GM19351 (cell line): ENCODE results near the gene GOLGA6L7.
"Not testable (repeated sequence)": the region's sequence is repeated elsewhere in the genome, so short reads cannot be mapped to it uniquely, and the experiment has no call there.

ENCODE experiments used
- ATAC-seq: cut with Tn5 transposase; IDR thresholded peaks from one replicate; pipeline ENCODE4 v1.9.1; 2021; ENCODE audit warnings: mild to moderate bottlenecking, moderate library complexity; ENCODE audit not compliant: unreplicated experiment

The GOLGA6L7 gene

DNA sequence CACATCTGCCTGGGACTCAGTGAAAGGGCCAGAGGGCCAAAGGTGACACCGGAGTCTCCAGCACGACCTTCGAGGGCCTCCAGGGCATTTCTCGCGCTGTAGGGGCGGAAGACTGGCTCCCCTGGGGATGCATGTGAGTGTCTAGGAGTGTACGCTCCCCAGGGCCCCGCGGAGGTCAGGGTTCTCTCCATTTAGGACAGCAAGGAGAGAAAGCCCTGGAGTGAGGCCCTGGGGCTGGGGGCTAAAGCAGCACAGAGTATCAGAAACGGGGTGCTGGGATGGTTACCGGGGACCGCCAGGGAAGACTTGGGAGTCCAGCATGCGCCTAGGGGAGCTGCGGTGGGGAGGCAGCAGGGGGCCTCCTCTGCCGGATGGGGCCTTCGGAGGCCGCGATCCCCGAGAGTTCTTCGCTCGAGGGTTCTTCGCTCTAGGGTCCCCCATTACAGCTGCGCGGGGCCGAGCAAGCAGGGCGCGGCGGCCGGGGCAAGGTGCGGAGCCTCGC lies 36.7 kb upstream of the GOLGA6L7 start:
- no peak for ATAC-seq

DNA sequence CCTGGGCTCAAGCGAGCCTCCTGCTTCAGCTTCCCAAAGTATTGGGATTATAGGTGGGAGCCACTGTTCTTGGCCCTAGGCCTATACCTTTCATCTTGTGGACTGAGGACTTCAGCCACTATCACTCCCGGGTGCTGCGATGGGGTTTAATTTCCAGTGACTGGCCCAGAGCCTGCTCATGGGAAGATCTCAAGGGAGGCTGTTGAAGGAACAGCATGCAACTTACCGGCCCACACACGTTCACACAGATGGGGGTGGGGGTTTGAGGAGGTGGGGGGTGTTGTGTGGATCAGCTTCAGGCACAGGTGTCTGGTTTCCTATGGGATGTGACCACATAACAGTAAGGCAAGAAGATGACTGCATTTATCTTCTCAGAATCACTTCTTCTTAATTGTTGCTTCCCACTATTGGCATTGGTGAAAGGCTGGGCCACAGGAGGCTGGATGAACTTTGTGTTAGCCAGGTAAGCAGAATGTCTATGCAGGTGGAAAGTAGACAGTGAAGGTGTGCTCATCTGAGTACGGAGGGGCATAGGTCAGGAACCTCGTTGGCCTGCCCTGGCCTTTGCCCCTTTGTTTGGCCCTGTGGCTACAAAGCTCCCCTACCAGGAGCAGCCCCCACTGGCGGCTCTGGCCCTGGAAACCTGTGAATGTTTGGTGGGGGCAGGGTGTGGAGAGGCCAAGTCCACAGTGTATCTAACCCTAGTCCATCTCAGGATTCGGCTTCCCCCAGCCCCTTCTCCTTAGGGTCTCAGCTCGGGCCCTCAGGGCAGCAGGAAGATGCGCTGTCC lies 35.9 kb upstream of the GOLGA6L7 start:
- no peak for ATAC-seq

- ATAC-seq = no peak
Observed at GRCh38 chr15:28881600-28881999, 33.2 kb upstream of the GOLGA6L7 start.

GRCh38 chr15:28881170-28881569 lies 32.7 kb upstream of the GOLGA6L7 start:
- ATAC-seq = no peak

GRCh38 chr15:28880680-28881079 lies 32.2 kb upstream of the GOLGA6L7 start:
- ATAC-seq = no peak

DNA sequence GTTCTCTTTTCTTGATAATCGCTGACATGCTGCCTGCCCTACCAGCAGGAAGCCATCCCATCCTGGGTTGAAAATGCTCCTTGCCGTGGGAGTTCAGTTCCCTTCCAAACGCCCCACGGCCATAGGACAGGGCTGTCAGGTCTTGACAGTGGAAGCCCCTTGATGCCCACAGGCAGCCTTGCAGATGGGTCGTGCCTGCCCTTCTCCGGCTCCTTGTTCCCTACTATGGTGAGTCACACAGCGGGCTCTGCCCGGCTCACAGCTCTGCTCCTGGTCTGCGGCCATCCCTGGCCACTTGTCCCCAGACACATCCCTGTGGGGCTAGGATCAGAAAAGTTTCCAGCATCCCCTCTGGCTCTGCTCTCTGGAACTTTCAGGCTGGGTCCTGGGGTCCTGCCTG lies 31.1 kb upstream of the GOLGA6L7 start:
- no peak for ATAC-seq

- ATAC-seq = no peak
Observed at GRCh38 chr15:28878209-28878608, 29.8 kb upstream of the GOLGA6L7 start.

DNA sequence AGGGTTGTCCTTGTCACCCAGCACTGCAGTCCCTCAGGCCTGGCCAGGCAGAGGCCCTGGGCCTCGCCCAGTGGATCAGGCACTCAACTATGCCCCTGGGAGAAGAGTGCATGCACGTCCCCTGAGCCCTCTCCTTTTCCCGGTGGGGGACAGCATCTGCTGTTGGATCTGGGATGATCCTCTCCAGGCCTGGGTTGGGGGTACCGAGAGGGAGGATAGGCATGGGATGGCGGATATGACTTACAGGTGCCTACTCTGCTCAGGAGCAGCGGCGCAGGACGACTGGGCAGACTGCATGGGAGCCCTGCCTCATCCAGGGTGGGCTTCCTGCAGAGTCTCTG lies 28.4 kb upstream of the GOLGA6L7 start:
- ATAC-seq = no peak

DNA sequence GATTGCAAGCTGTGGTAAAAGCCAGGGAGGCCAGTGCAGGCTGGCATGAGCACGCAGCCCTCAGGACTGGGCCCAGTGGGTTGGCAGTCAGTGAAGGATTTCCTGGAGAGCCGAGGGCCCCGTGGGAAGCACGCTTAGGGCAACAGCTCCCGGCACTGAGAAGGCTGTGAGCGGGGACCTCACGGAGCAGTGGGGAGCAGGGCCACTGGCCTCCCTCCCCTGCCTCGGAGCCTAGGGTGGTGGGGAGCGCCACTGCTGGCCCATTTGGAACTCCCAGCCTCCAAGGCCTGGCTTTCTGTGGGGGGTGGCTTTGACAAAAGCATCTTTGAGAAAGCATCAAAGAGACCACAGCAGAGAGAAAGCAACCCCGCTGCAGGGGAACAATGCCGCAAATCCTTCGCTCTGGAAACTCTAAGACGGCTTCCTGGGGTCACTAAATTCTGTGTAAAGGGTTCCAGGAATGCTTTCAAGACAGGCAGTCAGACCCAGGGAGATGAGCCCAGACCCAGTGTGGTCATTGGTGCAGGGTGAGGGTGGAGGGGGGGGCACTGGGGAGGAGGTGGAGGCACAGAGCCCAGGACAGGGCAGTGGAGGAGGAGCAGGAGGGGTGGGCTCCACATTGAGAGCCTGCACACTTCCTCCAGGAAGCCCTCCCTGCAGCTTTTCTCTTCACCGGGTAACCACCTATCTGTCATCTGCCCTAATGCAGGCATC lies 27.8 kb upstream of the GOLGA6L7 start:
- ATAC-seq = no peak

- ATAC-seq = no peak
Observed at GRCh38 chr15:28875461-28876000, 27.1 kb upstream of the GOLGA6L7 start.

DNA sequence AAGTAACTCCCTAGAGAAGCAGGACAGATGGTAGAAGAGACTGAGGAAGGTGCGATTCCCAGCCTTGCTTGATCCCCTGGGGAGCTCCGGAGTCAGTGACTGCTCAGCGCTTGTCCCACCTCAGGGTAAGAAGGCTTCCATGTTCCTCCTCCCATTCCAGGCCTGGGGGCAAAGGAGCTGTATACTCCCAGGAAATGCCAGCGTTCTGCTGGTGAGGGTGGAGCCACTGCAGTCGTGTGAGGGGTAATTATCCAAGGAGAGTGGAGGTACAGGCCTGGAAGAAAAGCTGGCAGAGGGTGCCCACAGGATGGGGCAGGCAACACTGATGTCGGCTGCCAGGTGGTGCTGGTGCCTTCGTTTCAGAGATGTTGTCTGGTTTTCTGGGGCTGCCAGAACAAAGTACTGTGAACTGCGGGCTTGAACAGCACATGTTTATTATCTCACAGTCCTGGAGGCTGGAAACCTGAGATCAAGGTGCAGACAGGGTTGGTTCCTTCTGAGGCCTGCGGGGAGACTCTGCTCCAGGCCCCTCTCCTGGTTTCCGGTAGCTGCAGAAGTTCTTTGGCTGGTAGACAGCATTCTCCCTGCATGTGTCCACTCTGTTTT lies 25.2 kb upstream of the GOLGA6L7 start:
- ATAC-seq = no peak

GRCh38 chr15:28873006-28873405 lies 24.6 kb upstream of the GOLGA6L7 start:
- no peak for ATAC-seq

- no peak for ATAC-seq
Observed at GRCh38 chr15:28871168-28871567, 22.7 kb upstream of the GOLGA6L7 start.

DNA sequence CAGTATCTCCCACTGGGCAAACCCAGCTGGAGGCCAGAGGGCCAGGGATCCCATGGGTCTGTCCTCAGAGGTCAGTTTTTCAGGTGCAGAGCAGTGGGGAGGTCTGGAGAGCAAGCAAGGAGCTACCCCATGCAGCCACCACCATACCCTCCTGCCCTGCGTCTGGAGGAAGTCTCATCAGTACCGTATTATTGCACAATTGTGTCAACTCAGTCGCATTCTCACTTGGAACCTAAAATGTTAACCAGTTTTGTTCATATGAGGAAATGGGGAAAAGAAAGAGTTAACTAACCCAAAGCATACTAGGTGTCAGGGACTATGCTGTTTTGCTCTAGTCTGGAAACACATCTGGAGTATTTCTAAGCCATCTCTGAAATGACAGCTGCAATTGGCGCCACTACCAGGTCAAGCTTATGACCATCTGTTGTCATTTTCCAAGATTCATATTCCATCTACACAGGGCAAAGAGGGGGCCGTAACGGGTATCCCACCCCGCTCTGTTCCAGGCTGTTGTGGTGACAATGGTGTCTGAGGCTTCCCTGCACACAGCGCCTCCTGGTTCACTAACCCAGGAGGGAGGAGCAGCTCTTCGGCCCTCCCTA lies 20.4 kb upstream of the GOLGA6L7 start:
- ATAC-seq = no peak

DNA sequence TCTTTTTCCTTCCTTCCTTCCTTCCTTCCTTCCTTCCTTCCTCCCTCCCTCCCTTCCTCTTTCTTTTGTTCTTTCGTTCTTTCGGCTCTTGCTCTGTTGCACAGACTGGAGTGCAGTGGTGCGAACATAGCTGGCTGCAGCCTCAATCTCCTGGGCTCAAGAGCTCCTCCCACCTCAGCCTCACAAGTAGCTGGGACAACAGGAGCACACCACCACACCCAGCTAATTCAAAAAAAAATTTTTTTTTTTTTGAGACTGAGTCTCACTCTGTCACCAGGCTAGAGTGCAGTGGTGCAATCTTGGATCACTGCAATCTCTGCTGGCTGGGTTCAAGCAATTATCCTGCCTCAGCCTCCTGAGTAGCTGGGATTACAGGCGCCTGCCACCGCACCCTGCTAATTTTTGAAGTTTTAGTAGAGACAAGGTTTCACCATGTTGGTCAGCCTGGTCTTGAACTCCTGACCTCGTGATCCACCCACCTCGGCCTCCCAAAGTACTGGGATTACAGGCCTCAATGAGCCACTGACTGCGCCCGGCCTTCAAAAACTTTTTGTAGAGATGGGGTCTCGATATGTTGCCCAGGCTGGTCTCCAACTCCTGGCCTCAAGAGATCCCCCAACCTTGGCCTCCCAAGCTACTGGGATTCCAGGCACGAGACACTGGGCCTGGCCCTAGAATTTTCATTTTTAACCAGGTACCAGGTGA lies 13.3 kb upstream of the GOLGA6L7 start:
- ATAC-seq = not testable (repeated sequence)

DNA sequence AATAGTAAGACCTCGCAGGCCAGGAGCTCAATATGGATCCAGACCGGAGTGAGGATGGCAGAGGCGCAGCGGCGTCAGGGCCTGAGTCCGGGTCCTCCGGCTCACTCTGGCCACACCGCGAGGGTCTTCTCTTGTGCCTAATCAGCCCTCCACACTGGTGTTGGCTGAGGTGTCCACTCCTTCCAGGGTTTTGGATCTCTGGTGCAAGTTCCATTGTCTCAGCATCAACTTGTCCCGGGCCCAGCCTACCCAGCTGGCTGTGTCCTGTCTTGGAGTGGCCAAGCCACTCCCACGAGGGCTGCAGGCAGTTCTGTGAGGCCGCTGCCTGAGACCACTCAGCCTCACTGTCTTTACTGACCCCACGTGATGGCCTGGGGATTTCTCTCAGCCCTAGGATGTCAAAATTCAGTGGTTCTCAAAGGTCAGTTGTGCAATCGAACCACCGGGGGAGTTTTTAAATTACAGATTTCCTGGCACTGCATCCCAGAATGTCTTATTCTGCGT lies 12.6 kb upstream of the GOLGA6L7 start:
- ATAC-seq = no peak

- ATAC-seq = not testable (repeated sequence)
Observed at GRCh38 chr15:28854578-28854977, 6.1 kb upstream of the GOLGA6L7 start.

- not testable (repeated sequence) for ATAC-seq
Observed at GRCh38 chr15:28853654-28854053, 5.2 kb upstream of the GOLGA6L7 start.

DNA sequence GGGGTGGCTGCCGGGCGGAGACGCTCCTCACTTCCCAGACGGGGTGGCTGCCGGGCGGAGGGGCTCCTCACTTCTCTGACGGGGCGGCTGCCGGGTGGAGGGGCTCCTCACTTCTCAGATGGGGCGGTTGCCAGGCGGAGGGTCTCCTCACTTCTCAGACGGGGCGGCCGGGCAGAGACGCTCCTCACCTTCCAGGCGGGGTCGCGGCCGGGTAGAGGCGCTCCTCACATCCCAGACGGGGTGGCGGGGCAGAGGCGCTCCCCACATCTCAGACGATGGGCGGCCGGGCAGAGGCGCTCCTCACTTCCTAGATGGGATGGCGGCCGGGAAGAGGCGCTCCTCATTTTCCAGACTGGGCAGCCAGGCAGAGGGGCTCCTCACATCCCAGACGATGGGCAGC lies 1.3 kb upstream of the GOLGA6L7 start:
- ATAC-seq = not testable (repeated sequence)

DNA sequence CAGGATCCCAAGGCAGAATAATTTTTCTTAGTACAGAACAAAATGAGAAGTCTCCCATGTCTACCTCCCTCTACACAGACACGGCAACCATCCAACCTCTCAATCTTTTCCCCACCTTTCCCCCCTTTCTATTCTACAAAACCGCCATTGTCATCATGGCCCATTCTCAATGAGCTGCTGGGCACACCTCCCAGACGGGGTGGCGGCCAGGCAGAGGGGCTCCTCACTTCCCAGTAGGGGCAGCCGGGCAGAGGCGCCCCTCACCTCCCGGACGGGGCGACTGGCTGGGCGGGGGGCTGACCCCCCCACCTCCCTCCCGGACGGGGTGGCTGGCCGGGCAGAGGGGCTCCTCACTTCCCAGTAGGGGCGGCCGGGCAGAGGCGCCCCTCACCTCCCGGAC lies 827 bp upstream of the GOLGA6L7 start:
- ATAC-seq = not testable (repeated sequence)
